Activated naive CD8-positive, alpha-beta T cell treated with anti-CD3 and anti-CD28 coated beads for 36 hours (primary cell): Measurements from ENCODE around the gene TRPT1. TPM values are rescaled to one million over a fixed set of nuclear protein-coding genes. Genes with fewer than 3 reads are reported as not detected.

Experiments used
- DNase-seq: peaks from one replicate; pipeline ENCODE4 v3.0.0; 2021
- H3K27ac Mint-ChIP-seq: one replicate; pipeline ENCODE4 v1.8.0; 2022; ENCODE audit warnings: mild to moderate bottlenecking, moderate library complexity, mixed read lengths
- H3K27me3 Mint-ChIP-seq: one replicate; pipeline ENCODE4 v1.8.0; 2022; ENCODE audit warnings: mild to moderate bottlenecking, mixed read lengths
- H3K36me3 Mint-ChIP-seq: one replicate; pipeline ENCODE4 v1.8.0; 2021; ENCODE audit warnings: mild to moderate bottlenecking, mixed read lengths
- H3K4me1 Mint-ChIP-seq: one replicate; pipeline ENCODE4 v1.8.0; 2021; ENCODE audit warnings: mixed read lengths
- H3K4me3 Mint-ChIP-seq: one replicate; pipeline ENCODE4 v1.8.0; 2022; ENCODE audit warnings: mild to moderate bottlenecking, moderate library complexity, mixed read lengths
- H3K9me3 Mint-ChIP-seq: one replicate; pipeline ENCODE4 v1.8.0; 2022; ENCODE audit warnings: mixed read lengths
- total RNA-seq, 2 experiments: library from RNA; stranded (reverse); gene quantifications; one replicate each; pipeline ENCODE4 v1.2.3, GENCODE V29; 2021

Gene TRPT1
- total RNA-seq, 2 experiments from 2014 or later: 24.1 to 24.4 TPM

GRCh38 chr11:64202992-64203391, 23.0 kb downstream of the TRPT1 start:
- Mint-ChIP-seq H3K4me1 (peaks cover 25% of the 10 kb centered on the region), H3K27me3 (no peaks in the 10 kb centered on the region), H3K27ac (no peak overlapping the region), H3K4me3 (peak overlapping the region; percentile 12), H3K9me3 (no peaks in the 10 kb centered on the region), H3K36me3 (peaks cover 49% of the 10 kb centered on the region)
- DNase-seq: no peak

- H3K9me3 Mint-ChIP-seq: no peaks in the 10 kb centered on the region
- DNase-seq: no peak
- no peaks in the 10 kb centered on the region for H3K27me3 Mint-ChIP-seq
- H3K36me3 Mint-ChIP-seq: peaks cover 35% of the 10 kb centered on the region
- peak overlapping the region; percentile 3 for H3K27ac Mint-ChIP-seq
- H3K4me1 Mint-ChIP-seq: peaks cover 25% of the 10 kb centered on the region
- H3K4me3 Mint-ChIP-seq: no peak overlapping the region
These were observed 24.4 kb downstream of the TRPT1 start for GRCh38 chr11:64201543-64201942.

- Mint-ChIP-seq H3K9me3 (no peaks in the 10 kb centered on the region), H3K27me3 (no peaks in the 10 kb centered on the region), H3K4me3 (no peak overlapping the region), H3K36me3 (peaks cover 32% of the 10 kb centered on the region), H3K27ac (peak overlapping the region; percentile 58), H3K4me1 (peaks cover 14% of the 10 kb centered on the region)
- DNase-seq: no peak
These were observed 27.5 kb downstream of the TRPT1 start for GRCh38 chr11:64198511-64198910.

- H3K27ac Mint-ChIP-seq: no peak overlapping the region
- H3K4me3 Mint-ChIP-seq: no peak overlapping the region
- peaks cover 39% of the 10 kb centered on the region for H3K36me3 Mint-ChIP-seq
- H3K9me3 Mint-ChIP-seq: no peaks in the 10 kb centered on the region
- no peak for DNase-seq
- no peaks in the 10 kb centered on the region for H3K27me3 Mint-ChIP-seq
- H3K4me1 Mint-ChIP-seq: peaks cover 15% of the 10 kb centered on the region
These were observed 29.4 kb downstream of the TRPT1 start for GRCh38 chr11:64196626-64197025.

- peaks cover 42% of the 10 kb centered on the region for H3K36me3 Mint-ChIP-seq
- H3K27me3 Mint-ChIP-seq: no peaks in the 10 kb centered on the region
- no peaks in the 10 kb centered on the region for H3K9me3 Mint-ChIP-seq
- DNase-seq: no peak
- peaks cover 24% of the 10 kb centered on the region for H3K4me1 Mint-ChIP-seq
- H3K4me3 Mint-ChIP-seq: no peak overlapping the region
- H3K27ac Mint-ChIP-seq: peak overlapping the region; percentile 42
These were observed 33.6 kb downstream of the TRPT1 start for GRCh38 chr11:64192434-64192833.

- H3K4me3 Mint-ChIP-seq: peak overlapping the region; percentile 94
- H3K27ac Mint-ChIP-seq: no peak overlapping the region
- peak; percentile 61 for DNase-seq
- no peaks in the 10 kb centered on the region for H3K27me3 Mint-ChIP-seq
- H3K36me3 Mint-ChIP-seq: peaks cover 19% of the 10 kb centered on the region
- peaks cover 25% of the 10 kb centered on the region for H3K4me1 Mint-ChIP-seq
- no peaks in the 10 kb centered on the region for H3K9me3 Mint-ChIP-seq
These were observed 39.4 kb downstream of the TRPT1 start for GRCh38 chr11:64186492-64187165.

- Mint-ChIP-seq H3K27me3 (no peaks in the 10 kb centered on the region), H3K27ac (peak within 1 kb of the TSS; percentile 98), H3K36me3 (peaks cover 19% of the 10 kb centered on the region), H3K9me3 (no peaks in the 10 kb centered on the region), H3K4me1 (peaks cover 31% of the 10 kb centered on the region), H3K4me3 (peak within 1 kb of the TSS; percentile 94)
- peak; percentile 98 for DNase-seq
These were observed 40.1 kb downstream of the TRPT1 start, which contains the start of gene STIP1 for GRCh38 chr11:64185693-64186491. Gene STIP1, plus strand, starts transcription at chr11:64186171. Its CDS starts 91 bp downstream, at chr11:64186262.

- no peaks in the 10 kb centered on the region for H3K27me3 Mint-ChIP-seq
- peaks cover 15% of the 10 kb centered on the region for H3K36me3 Mint-ChIP-seq
- H3K27ac Mint-ChIP-seq: peak overlapping the region; percentile 98
- DNase-seq: no peak
- peak overlapping the region; percentile 94 for H3K4me3 Mint-ChIP-seq
- H3K4me1 Mint-ChIP-seq: peaks cover 33% of the 10 kb centered on the region
- no peaks in the 10 kb centered on the region for H3K9me3 Mint-ChIP-seq
These were observed 40.8 kb downstream of the TRPT1 start for GRCh38 chr11:64185175-64185692.

- Mint-ChIP-seq H3K4me1 (peaks cover 30% of the 10 kb centered on the region), H3K4me3 (peak overlapping the region; percentile 94), H3K27ac (no peak overlapping the region), H3K36me3 (peaks cover 10% of the 10 kb centered on the region), H3K27me3 (no peaks in the 10 kb centered on the region), H3K9me3 (no peaks in the 10 kb centered on the region)
- DNase-seq: no peak
These were observed 42.1 kb downstream of the TRPT1 start for GRCh38 chr11:64183890-64184289.

GRCh38 chr11:64181506-64182411, 44.2 kb downstream of the TRPT1 start:
- Mint-ChIP-seq H3K4me3 (peak overlapping the region; percentile 47), H3K4me1 (peaks cover 41% of the 10 kb centered on the region), H3K36me3 (peaks cover 11% of the 10 kb centered on the region), H3K27ac (peak overlapping the region; percentile 30), H3K9me3 (no peaks in the 10 kb centered on the region), H3K27me3 (no peaks in the 10 kb centered on the region)
- peak; percentile 53 for DNase-seq

GRCh38 chr11:64180891-64181290, 45.1 kb downstream of the TRPT1 start:
- no peak overlapping the region for H3K4me3 Mint-ChIP-seq
- peaks cover 9% of the 10 kb centered on the region for H3K36me3 Mint-ChIP-seq
- DNase-seq: no peak
- H3K9me3 Mint-ChIP-seq: no peaks in the 10 kb centered on the region
- H3K27me3 Mint-ChIP-seq: no peaks in the 10 kb centered on the region
- H3K27ac Mint-ChIP-seq: no peak overlapping the region
- peaks cover 43% of the 10 kb centered on the region for H3K4me1 Mint-ChIP-seq

- no peak for DNase-seq
- H3K4me1 Mint-ChIP-seq: peaks cover 41% of the 10 kb centered on the region
These were observed 46.9 kb downstream of the TRPT1 start for GRCh38 chr11:64178951-64179639.

GRCh38 chr11:64178203-64178602, 47.8 kb downstream of the TRPT1 start:
- H3K36me3 Mint-ChIP-seq: peaks cover 15% of the 10 kb centered on the region
- no peak overlapping the region for H3K27ac Mint-ChIP-seq
- peaks cover 3% of the 10 kb centered on the region for H3K9me3 Mint-ChIP-seq
- DNase-seq: no peak
- H3K4me1 Mint-ChIP-seq: peaks cover 34% of the 10 kb centered on the region
- H3K27me3 Mint-ChIP-seq: no peaks in the 10 kb centered on the region
- H3K4me3 Mint-ChIP-seq: no peak overlapping the region

More at GRCh38 chr11:64178951-64179639, 46.9 kb downstream of the TRPT1 start:
- Mint-ChIP-seq H3K4me3 (no peak overlapping the region), H3K36me3 (peaks cover 10% of the 10 kb centered on the region), H3K9me3 (peaks cover 2% of the 10 kb centered on the region), H3K27me3 (no peaks in the 10 kb centered on the region), H3K27ac (no peak overlapping the region)

GRCh38 chr11:64176751-64177150, 49.2 kb downstream of the TRPT1 start:
- H3K4me1 Mint-ChIP-seq: peaks cover 28% of the 10 kb centered on the region
- H3K27ac Mint-ChIP-seq: no peak overlapping the region
- peaks cover 13% of the 10 kb centered on the region for H3K36me3 Mint-ChIP-seq
- no peak overlapping the region for H3K4me3 Mint-ChIP-seq
- peaks cover 3% of the 10 kb centered on the region for H3K9me3 Mint-ChIP-seq
- no peaks in the 10 kb centered on the region for H3K27me3 Mint-ChIP-seq
- DNase-seq: no peak
